Putamen (tissue), 1 donor: ENCODE measurements around the gene AFAP1.

Experiments
- DNase-seq: peaks from one replicate; pipeline ENCODE4 v3.0.0-alpha.2; 2016; ENCODE audit warnings: low spot score

The AFAP1 gene, protein sequence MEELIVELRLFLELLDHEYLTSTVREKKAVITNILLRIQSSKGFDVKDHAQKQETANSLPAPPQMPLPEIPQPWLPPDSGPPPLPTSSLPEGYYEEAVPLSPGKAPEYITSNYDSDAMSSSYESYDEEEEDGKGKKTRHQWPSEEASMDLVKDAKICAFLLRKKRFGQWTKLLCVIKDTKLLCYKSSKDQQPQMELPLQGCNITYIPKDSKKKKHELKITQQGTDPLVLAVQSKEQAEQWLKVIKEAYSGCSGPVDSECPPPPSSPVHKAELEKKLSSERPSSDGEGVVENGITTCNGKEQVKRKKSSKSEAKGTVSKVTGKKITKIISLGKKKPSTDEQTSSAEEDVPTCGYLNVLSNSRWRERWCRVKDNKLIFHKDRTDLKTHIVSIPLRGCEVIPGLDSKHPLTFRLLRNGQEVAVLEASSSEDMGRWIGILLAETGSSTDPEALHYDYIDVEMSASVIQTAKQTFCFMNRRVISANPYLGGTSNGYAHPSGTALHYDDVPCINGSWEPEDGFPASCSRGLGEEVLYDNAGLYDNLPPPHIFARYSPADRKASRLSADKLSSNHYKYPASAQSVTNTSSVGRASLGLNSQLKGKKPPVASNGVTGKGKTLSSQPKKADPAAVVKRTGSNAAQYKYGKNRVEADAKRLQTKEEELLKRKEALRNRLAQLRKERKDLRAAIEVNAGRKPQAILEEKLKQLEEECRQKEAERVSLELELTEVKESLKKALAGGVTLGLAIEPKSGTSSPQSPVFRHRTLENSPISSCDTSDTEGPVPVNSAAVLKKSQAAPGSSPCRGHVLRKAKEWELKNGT

DNA sequence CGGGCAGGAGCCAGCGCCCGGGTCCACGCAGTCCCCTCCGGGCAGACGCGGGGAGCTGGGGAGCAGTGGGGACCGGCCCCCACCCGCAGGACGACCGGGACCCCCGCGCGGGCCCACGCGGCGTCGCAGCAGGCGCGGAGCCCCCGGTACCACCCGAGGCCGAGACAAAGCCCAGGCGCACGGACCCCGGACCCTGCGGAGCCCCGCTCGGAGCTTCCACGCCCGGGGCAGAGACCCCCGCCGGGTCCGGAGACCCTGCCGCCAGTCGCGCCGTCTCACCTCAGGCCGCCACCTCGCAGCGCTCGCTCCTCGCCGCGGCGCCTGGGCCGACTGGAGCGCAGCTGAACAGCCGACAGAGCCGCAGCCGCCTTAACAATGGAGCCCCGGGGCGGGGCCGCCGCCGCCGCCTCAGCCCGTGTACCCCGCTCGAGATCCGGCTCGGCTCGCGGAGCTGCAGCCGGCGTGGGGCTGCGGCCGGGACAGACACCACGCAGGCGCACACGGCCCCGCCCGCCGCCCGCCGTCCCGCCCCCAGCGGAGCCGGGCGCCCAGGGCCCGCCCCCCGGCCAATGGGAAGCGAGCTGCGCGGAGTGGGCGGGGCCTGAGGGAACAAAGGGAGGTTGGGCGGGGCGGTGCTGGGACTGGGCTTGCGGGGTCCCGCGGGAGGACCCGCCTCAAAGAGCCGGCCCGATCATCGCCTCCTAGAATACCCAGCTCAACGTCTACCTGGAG, at the start of gene AFAP1:
Gene AFAP1, minus strand, starts transcription at position 485 of the 732 bp plus-strand sequence. CDS start 67,783 bp downstream, outside the sequence.
- DNase-seq: peak; percentile 88

DNA sequence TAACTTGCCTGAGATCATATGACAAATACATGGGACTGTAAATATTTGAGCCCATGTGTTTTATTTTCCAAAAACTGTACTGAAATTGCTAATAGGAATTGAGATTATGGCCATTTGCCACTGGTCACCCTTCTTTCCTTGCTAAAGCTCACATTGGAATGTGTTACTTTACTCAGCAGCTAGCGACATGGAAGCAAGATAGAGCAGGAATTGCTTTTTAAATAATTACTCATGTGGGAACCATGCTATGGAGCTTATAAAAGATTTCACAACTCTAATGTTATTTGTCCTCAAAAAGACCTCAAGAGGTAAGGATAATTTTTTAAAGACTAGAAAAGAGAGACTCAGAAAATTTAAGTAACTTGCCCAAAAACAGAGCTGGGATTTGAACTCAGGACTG, 48.8 kb upstream of the AFAP1 start:
- no peak for DNase-seq

DNA sequence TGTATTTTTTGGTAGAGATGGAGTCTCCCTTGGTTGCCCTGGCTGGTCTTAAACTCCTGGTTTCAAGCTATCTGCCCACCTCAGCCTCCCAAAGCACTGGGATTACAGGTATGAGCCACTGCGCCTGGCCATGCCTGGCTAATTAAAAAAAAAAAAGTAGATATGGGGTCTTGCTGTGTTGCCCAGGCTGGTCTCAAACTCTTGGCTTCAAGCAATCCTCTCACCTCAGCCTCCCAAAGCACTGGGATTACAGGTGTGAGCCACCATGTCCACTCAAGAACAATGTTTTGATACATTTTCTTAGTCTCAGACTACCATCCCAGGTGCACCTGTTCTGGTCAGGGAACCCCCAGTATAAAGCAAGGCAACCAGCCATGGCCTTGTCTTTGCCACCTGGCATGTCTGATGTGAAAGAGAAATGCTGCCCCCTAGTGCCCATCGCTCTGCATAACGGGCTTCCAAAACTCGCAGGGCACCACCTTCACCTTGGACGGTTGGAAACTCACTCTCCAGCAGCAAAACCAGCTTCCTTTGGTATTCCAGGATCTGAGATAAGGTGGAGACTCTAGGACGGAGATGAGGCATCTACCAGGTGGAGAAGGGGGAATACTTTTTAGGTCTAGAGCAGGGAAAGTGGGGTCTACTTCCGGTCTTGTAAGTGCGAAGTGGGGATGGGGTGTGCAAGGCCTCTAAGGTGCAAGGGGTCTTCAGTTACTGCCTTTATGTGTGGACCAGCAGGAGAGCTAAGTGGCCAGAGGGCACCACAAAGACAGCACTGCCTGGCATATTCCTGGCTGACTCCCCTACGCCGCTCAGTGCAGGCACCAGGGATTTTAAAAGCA, 47.7 kb upstream of the AFAP1 start:
- peak; percentile 64 for DNase-seq

- DNase-seq: no peak
Observed at GRCh38 chr4:7985891-7986441, 46.3 kb upstream of the AFAP1 start.

GRCh38 chr4:7985072-7985471, 45.4 kb upstream of the AFAP1 start:
- DNase-seq: no peak

DNA sequence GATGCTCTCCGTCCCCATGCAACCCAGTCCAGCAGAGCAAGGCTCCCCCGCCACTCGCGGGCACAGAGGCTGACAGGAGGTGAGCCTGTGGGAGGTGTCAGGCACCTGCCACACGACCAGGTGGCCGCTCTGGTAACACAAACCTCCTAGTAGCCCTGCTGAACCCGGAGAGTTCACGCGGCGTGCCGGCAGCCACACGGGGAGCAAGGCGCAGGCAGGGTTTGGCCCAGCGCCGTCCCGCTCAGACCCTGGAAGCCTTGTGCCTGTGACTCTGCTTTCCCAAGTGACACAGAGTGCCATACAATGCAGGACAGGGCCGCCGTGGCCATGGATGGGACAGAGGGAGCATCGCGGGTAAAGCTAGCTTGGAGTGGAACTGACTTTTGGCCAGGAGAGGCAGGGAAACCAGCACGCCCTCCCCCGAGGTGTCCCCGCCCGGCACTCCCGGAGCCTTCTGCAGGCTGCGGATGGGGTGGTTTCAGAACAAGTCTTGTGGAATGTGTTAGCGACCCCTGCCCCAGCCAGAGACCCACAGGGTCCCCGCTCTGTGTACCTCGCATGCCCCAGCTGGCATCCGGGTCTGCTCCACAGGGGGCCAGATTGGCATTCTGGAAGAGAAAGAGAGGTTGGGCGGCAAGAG, 44.7 kb upstream of the AFAP1 start:
- no peak for DNase-seq

GRCh38 chr4:7983296-7983695, 43.6 kb upstream of the AFAP1 start:
- DNase-seq: no peak

DNA sequence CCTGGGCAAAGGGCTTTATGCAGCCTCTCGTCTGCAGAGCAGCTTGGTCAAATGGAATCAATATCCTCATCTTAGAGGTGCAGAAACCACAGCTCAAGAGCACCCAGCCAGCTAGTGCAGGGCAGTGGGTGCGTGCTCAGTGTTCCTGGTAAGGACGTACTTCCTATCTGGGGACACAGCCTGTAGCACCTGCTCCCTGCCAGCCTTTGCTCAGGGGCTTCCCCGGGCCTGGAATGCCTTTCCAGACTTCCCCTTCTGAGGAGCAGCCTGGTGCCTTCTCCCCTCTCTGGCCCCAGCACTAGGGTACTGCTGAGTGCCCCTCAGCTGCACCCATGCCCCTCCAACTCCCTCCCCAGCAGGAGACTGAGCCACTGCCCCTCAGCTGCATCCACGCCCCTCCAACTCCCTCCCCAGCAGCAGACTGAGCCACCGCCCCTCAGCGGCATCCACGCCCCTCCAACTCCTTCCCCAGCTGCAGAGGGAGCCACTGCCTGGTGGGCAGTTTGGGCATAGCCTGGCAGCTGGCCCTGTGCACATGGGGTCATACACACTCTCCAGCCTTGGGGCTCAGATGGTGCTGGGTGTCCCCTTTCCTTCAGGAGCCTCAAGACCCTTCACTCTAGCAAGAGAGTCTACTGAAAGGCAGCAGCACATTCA, 42.2 kb upstream of the AFAP1 start:
- no peak for DNase-seq

DNA sequence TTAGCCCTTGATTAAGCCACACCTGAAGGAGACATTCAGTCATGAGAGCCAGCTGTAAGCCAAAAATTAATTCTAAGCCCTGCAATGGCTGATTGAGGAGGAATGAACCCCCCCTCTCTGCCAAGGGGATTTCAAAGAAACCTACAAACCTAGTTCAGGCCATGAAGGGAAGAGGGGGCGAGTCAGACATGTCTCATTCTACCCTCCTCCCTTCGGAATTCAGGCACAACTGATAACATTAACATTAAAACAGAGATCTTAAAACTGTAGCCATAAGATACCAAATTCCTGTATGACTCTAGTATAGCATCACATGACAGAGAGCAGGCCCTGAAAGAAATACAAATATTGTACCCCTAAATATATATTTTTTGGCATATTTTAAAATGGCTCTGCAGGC, 40.4 kb upstream of the AFAP1 start:
- DNase-seq: no peak

DNA sequence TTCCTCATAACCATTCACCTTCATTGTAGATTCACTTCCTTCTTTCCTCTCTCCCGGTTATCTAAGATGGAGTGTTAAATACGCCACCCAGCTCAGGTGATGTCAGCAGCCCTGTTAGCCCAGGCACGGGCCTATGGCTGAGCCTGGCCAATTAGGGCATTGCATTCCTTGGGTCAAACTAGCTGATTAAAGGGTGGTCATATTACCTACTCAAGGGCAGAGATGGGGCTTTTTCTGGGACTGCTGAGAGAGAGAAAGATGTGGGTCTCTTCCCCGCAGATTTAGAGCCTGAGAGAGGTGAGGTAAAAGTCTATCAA, 39.9 kb upstream of the AFAP1 start:
- no peak for DNase-seq

DNA sequence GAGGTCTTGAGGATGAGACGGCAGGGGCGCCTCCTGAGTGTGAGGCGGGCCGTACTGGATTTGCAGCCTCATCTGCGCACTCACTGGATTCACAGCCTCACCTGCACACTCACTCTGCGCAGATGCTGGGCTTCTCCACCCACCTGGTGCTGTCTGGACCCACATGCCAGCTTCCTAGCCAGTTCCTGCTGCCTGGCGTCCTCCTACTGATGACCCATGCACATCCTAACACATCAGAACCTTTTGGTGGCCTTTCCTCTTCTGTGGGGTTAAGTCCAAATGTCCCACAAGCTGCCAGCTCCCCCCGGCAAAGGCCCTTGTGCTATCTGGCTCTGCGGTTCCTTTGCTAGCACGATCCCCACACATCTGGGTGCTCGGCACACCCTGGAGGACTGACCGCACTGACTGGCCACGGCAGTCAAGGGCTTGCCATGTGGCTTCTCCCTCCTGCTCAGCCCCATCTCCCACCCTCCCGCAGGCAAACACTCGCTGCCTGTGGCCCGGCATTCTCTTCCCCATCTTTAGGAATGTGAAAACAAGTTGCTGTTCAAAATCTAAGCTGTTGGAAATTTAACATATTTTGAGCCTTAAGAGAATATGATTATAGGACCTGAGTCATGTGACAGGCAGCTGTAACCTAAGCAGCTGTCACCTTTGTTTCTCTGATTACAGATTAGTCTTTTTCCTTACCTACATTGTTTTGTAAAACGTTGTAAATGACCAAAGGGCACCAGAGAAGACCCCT, 39.4 kb upstream of the AFAP1 start:
- DNase-seq: no peak

- DNase-seq: no peak
Observed at GRCh38 chr4:7978489-7978888, 38.8 kb upstream of the AFAP1 start.

- no peak for DNase-seq
Observed at GRCh38 chr4:7976634-7977033, 37.0 kb upstream of the AFAP1 start.

- DNase-seq: no peak
Observed at GRCh38 chr4:7976025-7976424, 36.4 kb upstream of the AFAP1 start.

- DNase-seq: no peak
Observed at GRCh38 chr4:7974425-7974824, 34.8 kb upstream of the AFAP1 start.

DNA sequence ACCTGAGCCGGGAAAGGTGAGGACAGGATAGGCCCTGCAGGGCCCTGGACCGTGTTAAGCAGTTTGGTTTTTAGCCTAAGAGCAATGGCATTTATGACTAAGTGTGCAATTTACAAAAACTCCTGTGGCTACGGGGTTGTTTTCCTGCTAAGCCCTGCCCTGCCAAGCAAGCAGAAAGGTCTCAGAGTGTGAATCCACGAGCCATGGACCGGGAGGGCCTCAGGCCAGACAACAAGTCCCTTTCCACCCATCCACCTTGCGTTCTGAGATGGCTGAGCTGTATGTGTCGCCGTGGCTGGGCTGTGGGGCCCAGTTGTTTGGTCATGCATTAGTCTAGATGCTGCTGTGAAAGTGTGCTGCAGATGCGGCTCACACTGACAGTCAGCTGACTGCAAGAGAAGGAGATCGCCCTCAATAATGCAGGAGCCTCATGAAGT, 33.9 kb upstream of the AFAP1 start:
- no peak for DNase-seq

- no peak for DNase-seq
Observed at GRCh38 chr4:7971881-7972500, 32.3 kb upstream of the AFAP1 start.

DNA sequence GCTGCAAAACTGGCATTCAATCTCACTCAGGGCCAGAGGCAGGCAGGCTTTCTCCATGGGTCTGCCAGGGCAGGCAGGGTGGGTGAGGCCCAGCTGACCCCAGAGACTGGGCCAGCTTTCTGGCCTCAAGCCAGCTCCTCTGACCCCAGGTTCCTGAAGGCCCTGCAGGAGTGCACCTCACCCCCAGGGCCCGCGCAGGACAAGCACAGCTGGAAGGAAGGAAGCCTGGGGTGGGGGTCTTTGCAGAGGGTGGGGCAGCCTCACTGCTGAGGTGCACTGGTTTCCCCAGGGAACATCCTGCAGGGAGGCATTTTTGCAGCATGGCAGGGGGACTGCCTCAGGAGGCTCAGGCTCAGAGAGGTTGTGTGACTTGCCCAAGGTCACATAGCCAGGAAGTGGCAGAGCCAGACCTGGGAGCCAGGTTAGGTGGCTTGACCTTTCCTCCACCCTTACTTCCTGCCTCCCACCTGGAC, 31.5 kb upstream of the AFAP1 start:
- no peak for DNase-seq

GRCh38 chr4:7970361-7970946, 30.8 kb upstream of the AFAP1 start:
- DNase-seq: no peak
